ENCODE results near the gene HDAC1. TPM values are rescaled to one million over a fixed set of nuclear protein-coding genes. Genes with fewer than 3 reads are reported as not detected.

HDAC1 gene
- total RNA-seq, 1 donor from 2014 or later: 108 TPM

DNA sequence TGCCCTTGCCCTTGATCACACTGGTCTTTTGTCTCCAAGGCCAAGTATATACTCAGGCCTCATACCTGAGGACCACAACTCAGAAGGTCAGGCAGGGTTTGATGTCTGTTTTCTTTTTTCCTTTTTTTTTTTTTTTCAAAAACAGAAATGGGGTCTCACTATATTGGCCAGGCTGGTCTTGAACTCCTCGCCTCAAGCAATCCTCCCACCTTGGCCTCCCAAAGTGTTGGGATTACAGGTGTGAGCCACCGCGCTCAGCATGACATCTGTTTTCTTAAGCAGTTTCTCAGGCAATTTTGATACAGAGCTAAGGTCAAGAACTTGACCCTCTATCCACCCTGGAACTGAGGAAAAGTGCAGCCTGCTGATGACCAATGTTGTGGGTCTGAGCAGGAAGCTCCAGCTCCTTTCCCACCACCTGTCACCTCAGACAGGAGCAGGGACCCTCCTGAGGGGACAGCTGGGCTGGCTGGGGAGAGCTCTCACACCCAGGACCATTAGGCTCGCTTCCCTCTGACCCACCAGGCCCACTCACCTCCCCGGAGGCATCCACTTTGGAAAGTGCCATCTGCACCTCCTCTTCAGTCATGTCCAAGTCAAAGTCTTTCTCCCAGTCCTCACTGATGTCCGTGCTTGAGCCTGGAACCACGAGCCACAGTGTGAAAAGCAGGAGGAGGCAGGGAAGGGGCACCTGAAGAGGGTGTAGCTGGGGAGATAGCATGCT lies 76.2 kb downstream of the HDAC1 start:
- DNase-seq (ENCODE audit: low read depth, low spot score): no peak

DNA sequence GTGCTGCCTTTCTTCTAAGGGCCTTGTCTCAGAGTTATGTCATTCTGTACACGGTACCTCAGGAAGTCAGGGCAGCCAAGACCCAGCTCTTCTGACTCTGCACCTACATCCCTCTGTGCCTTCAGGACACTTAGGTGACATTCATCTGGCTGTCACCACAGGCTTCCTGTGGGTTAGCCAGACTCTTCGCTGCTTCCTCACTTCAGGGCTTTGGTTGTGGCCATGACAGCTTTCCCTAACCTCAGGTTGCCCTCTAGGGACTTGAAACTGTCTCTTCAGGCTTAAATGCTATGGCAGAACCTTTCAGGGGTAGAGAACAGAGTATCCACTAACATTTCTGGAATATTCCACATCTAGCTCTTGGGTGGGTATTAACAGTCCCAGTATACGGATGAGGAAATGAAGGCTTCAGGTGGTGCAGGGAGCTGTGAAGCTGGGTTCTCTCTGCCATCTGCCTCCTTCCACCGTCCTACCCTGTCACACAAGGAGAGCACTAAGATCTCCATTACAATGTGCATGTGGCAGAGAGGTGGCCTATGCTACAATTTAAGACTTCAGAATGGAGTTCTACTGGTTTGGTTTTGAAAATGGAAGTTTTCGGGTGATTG lies 80.4 kb downstream of the HDAC1 start:
- DNase-seq (ENCODE audit: low read depth, low spot score): no peak

DNA sequence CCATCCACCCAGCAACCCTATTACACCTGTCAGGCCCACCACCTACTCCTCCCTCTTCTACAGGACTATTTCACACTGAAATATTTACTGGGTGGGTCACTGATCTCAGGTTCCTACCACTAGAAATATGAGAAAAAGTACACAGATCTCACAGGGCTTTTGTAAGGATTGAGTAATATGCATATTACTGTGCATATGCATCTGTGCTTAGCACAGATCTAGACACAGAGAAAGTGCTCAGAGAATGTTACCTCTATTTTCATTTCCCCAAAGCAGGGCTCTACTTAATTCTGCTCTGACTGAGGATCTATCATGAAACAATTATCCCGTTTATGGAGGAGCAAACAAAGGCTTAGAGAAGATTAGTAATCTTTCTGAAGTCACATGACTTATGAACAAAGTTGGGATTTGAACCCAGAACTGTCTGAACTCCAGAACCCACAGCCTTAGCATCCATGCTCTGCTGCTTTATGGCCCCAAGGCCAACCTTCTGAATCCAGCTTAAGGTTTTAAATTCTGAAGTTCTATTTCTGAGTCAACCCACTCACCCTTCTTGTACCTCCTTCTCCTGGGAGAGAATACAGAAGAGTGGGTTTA lies 82.2 kb downstream of the HDAC1 start:
- no peak for DNase-seq (ENCODE audit: low read depth, low spot score)

DNA sequence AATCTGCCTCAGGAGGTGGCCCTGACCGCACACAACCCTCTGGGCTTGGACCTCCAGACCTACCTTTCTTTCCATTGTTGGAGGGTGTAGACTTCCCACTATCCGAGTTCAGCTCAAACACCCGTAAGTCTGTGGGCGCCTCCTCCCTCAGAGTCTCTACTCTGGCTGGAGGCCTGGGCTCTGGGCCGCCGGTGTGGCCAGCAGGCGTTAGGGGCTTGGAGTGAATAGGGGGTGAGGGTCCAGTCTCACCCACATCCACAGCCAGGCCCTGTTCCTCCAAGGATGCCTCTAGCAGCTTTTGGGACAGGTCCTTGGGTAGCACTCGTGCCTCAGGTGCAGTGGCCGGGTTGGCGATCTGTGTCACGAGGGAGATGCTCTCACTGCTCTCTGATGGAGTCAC lies 84.3 kb downstream of the HDAC1 start:
- DNase-seq (ENCODE audit: low read depth, low spot score): no peak

DNA sequence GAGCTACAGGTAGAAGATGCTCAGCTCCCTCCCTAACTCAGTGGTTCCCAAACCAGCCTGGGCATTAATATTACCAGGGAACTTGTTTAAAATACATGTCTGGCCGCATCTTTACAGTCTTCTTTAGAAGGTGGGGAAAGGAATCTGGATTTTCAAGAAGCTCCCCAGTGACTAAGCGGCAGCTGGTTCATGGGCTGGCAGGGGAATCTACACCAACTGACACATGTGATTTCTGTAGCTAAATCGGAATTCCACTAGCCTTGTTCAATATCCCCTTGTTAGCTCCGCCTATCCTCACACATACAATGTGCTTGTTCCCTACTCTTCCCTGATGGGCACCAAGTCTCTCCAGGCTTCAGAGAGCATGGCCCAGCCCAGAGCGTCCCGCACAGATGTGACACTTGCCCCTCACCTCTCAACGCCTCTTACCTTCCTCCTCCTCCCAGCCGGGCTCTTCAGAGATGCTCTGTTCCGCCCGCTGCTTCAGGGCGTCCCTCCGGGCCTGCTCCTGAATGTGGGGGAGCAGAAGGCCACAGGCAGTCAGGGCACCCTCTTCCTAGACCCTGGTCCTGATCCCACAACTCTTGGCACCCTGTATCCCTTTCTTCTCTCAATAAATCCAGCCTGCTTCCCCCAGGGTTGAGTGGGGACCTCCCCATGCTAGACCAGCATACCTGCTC lies 85.8 kb downstream of the HDAC1 start:
- DNase-seq (ENCODE audit: low read depth, low spot score): no peak

DNA sequence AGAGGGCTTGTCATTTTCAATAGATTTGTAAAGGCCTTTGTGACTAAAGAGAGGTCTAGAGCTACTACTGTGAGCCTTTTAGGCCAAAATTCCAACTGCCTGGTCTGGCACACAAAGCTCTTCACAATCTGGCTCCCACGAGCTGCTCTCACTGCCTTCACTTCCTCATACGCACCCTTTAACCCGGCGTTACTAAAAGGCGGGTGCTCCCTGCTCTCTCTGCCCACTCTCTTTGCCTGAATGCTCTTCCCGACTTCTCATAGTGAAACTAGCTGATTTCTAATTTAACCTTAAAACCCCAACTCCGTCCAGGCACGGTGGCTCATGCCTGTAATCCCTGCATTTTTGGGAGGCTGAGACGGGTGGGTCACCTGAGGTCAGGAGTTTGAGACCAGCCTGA lies 88.2 kb downstream of the HDAC1 start:
- no peak for DNase-seq (ENCODE audit: low read depth, low spot score)

Other genes starting within 250 kb of the HDAC1 start
- gene TMEM39B, start 219.1 kb upstream of the HDAC1 start, total RNA-seq: 12.1 and 14.4 TPM in 2 replicates
- gene KPNA6, start 184.0 kb upstream of the HDAC1 start, total RNA-seq: 37.0 and 45.2 TPM in 2 replicates
- 80.0 and 100 TPM in 2 replicates for gene TXLNA, start 112.4 kb upstream of the HDAC1 start, total RNA-seq
- 15.3 and 21.6 TPM in 2 replicates for gene CCDC28B, start 91.5 kb upstream of the HDAC1 start, total RNA-seq
- 1.2 and 2.4 TPM in 2 replicates for gene IQCC, start 86.4 kb upstream of the HDAC1 start, total RNA-seq
- not detected in 2 replicates for gene DCDC2B, start 83.0 kb upstream of the HDAC1 start, total RNA-seq
- gene TMEM234, start 69.7 kb upstream of the HDAC1 start, total RNA-seq: 12.8 and 14.2 TPM in 2 replicates
- gene EIF3I, start 69.7 kb upstream of the HDAC1 start, total RNA-seq: 361 and 372 TPM in 2 replicates
- gene FAM167B, start 44.9 kb upstream of the HDAC1 start, total RNA-seq: 1.6 and 5.5 TPM in 2 replicates
- gene LCK, start 40.8 kb upstream of the HDAC1 start, total RNA-seq: 0.11 and 0.26 TPM in 2 replicates
- gene MARCKSL1, start 44.1 kb downstream of the HDAC1 start, total RNA-seq: 104 and 105 TPM in 2 replicates
- 0.53 and 0.60 TPM in 2 replicates for gene FAM229A, start 70.4 kb downstream of the HDAC1 start, total RNA-seq
- gene TSSK3, start 70.5 kb downstream of the HDAC1 start, total RNA-seq: 0.20 TPM in 1 of 2 replicates, not detected in the other
- gene BSDC1, start 102.4 kb downstream of the HDAC1 start, total RNA-seq: 41.3 and 82.1 TPM in 2 replicates
- under 0.01 and 0.07 TPM in 2 replicates for gene ZBTB8B, start 173.0 kb downstream of the HDAC1 start, total RNA-seq
- gene ZBTB8A, start 247.3 kb downstream of the HDAC1 start, total RNA-seq: 6.9 and 10.4 TPM in 2 replicates

Measured in pulmonary artery endothelial cell (primary cell).